Spleen (tissue), 11 donors: Measurements from ENCODE around the gene PLCH1. TPM values are rescaled to one million over a fixed set of nuclear protein-coding genes. Genes with fewer than 3 reads are reported as not detected.
"Not testable (repeated sequence)": the region's sequence is repeated elsewhere in the genome, so short reads cannot be mapped to it uniquely, and the experiment has no call there.

ENCODE experiments used
- DNase-seq: peaks from one replicate; pipeline ENCODE4 v3.0.0-alpha.2; 2020
- H3K27ac ChIP-seq, 8 donors: fragments of 200-600 bp; sonication (generic) in 7 of 8; 1 replicate in 4 of 8; 2 replicates in 4 of 8; pipeline versions ENCODE4 v1.5.0 to v1.8.0; 2016 to 2021; ENCODE audit warnings: inconsistent platforms in 4 of 8, mild to moderate bottlenecking in 4 of 8, moderate library complexity in 1 of 8
- H3K27me3 ChIP-seq, 7 donors: fragments of 200-600 bp; sonication (generic) in 6 of 7; replicated peaks in 1 of 7; 1 replicate in 4 of 7; 2 replicates in 3 of 7; pipeline versions ENCODE4 v1.5.0 to v1.8.0; 2016 to 2021; ENCODE audit warnings: inconsistent platforms in 3 of 7, mild to moderate bottlenecking in 1 of 7
- H3K36me3 ChIP-seq, 6 donors: fragments of 200-600 bp; sonication (generic) in 5 of 6; 1 replicate in 4 of 6; 2 replicates in 2 of 6; pipeline versions ENCODE4 v1.5.0 to v1.8.0; 2016 to 2021; ENCODE audit warnings: inconsistent platforms in 2 of 6
- H3K4me1 ChIP-seq, 6 donors: fragments of 200-600 bp; sonication (generic) in 5 of 6; 1 replicate in 3 of 6; 2 replicates in 3 of 6; pipeline versions ENCODE4 v1.5.0 to v1.8.0; 2016 to 2021; ENCODE audit warnings: inconsistent platforms in 3 of 6
- H3K4me3 ChIP-seq, 8 donors: fragments of 200-600 bp; sonication (generic) in 7 of 8; 1 replicate in 4 of 8; 2 replicates in 4 of 8; pipeline versions ENCODE4 v1.5.0 to v1.8.0; 2016 to 2021; ENCODE audit warnings: inconsistent platforms in 4 of 8, mild to moderate bottlenecking in 4 of 8, moderate library complexity in 2 of 8
- H3K9me3 ChIP-seq, 8 donors: fragments of 200-600 bp; sonication (generic) in 7 of 8; 1 replicate in 4 of 8; 2 replicates in 4 of 8; pipeline versions ENCODE4 v1.5.0 to v1.8.0; 2016 to 2021; ENCODE audit warnings: inconsistent platforms in 4 of 8
- POLR2A ChIP-seq, 3 donors: fragments of 450-650 bp; IDR thresholded peaks; one replicate each; pipeline ENCODE4 v1.5.1; 2017; ENCODE audit warnings: antibody characterized with exemption in 3 of 3, mild to moderate bottlenecking in 1 of 3
- POLR2AphosphoS5 ChIP-seq, 3 donors: sonication (generic); formaldehyde crosslinking; IDR thresholded peaks; one replicate each; pipeline ENCODE4 v1.5.1; 2017; ENCODE audit warnings: antibody characterized with exemption in 3 of 3
- WGBS, 5 donors: extraction: QIAGEN DNeasy Blood & Tissue Kit in 3 of 5; methylation state at CpG; one replicate each; pipeline versions ENCODE4 v1.1.5 to v1.1.7; 2013 to 2018; 5-methylcytosine and 5-hydroxymethylcytosine counted together
- intact Hi-C: fragments of 100-400 bp; cut with DNase I; formaldehyde crosslinking; loops from one replicate; pipeline ENCODE4 v1.15.0; 2023; ENCODE audit warnings: low total_unique reads
- polyA plus RNA-seq, 3 donors: library from polyadenylated mRNA; stranded (reverse); fragments of 200-250 nt; gene quantifications; one replicate each; pipeline ENCODE4 v1.2.1, GENCODE V29; 2013
- total RNA-seq, 7 donors: library from RNA; depleted of rRNA in 3 of 7; stranded (reverse); fragments of >200 nt in 3 of 7; fragmentation: NEBNext Ultra II Directional in 4 of 7; extraction: Animal tissue kit (Norgen Biotek cat#: 25700) in 4 of 7; gene quantifications; one replicate each; pipeline versions ENCODE4 v1.1.0 to v1.2.1, GENCODE V29; 2016 to 2021
- TF ChIP-seq, protein P1 (sequence below), 11 experiments: fragments of 200-600 bp in 7 of 11; fragments of 450-650 bp in 4 of 11; sonication (generic) in 4 of 11; IDR thresholded peaks in 8 of 11; conservative IDR thresholded peaks in 3 of 11; 1 replicate in 7 of 11; 2 replicates in 4 of 11; pipeline versions ENCODE4 v1.4.0 to v1.8.0; 2016 to 2021; ENCODE audit warnings: antibody characterized with exemption in 11 of 11, inconsistent platforms in 4 of 11, mild to moderate bottlenecking in 1 of 11
- donor health status: healthy with polysubstance abuse.
- donor health status: DM: no; HTN: no; CAD: no; lungs with moderate emphysema.
- donor health status: DM: no; HTN: no; CAD: no.
- donor health status: Bipolar disorder and iron deficiency.
- donor health status: healthy.
- donor health status: DM: no; HTN: no; CAD: no.
- donor health status: DM: yes; HTN: yes; CAD: no.

The PLCH1 gene
- total and polyA plus RNA-seq, 10 donors, result 0.02 to 0.37 (median 0.13) TPM; not detected in 1

- no peak overlapping the region for H3K27ac ChIP-seq
- WGBS, 5 donors, result 83 to 96% (median 90%) methylated on average over 3 of the region's 3 CpGs
- H3K4me1 ChIP-seq, result no peaks in the 10 kb centered on the region
- H3K4me3 ChIP-seq, result no peak overlapping the region
- intact Hi-C loops, result no loop called here
- TF ChIP-seq, protein P1, sequence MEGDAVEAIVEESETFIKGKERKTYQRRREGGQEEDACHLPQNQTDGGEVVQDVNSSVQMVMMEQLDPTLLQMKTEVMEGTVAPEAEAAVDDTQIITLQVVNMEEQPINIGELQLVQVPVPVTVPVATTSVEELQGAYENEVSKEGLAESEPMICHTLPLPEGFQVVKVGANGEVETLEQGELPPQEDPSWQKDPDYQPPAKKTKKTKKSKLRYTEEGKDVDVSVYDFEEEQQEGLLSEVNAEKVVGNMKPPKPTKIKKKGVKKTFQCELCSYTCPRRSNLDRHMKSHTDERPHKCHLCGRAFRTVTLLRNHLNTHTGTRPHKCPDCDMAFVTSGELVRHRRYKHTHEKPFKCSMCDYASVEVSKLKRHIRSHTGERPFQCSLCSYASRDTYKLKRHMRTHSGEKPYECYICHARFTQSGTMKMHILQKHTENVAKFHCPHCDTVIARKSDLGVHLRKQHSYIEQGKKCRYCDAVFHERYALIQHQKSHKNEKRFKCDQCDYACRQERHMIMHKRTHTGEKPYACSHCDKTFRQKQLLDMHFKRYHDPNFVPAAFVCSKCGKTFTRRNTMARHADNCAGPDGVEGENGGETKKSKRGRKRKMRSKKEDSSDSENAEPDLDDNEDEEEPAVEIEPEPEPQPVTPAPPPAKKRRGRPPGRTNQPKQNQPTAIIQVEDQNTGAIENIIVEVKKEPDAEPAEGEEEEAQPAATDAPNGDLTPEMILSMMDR (IDR thresholded peaks at IDR 0.05 in 8 of 11, conservative IDR thresholded peaks at IDR 0.05 in 3 of 11), result no peak
- TF ChIP-seq POLR2A (IDR thresholded peaks at IDR 0.05) (no peak), POLR2AphosphoS5 (IDR thresholded peaks at IDR 0.05) (no peak)
- no peaks in the 10 kb centered on the region for H3K27me3 ChIP-seq
- DNase-seq, result no peak
- no peaks in the 10 kb centered on the region for H3K36me3 ChIP-seq
- H3K9me3 ChIP-seq, result no peaks in the 10 kb centered on the region
These were observed 110.7 kb downstream of the PLCH1 start for GRCh38 chr3:155634121-155634719.

GRCh38 chr3:155631323-155632019 lies 113.4 kb downstream of the PLCH1 start:
- intact Hi-C loops, result no loop called here
- TF ChIP-seq POLR2AphosphoS5 (IDR thresholded peaks at IDR 0.05), result no peak
- TF ChIP-seq, protein P1 (IDR thresholded peaks at IDR 0.05 in 8 of 11, conservative IDR thresholded peaks at IDR 0.05 in 3 of 11), result no peak
- TF ChIP-seq POLR2A (IDR thresholded peaks at IDR 0.05), result no peak
- no peak overlapping the region for H3K27ac ChIP-seq
- no peaks in the 10 kb centered on the region for H3K4me1 ChIP-seq
- H3K4me3 ChIP-seq, result no peak overlapping the region
- no peaks in the 10 kb centered on the region for H3K27me3 ChIP-seq
- DNase-seq, result no peak
- no peaks in the 10 kb centered on the region for H3K36me3 ChIP-seq
- WGBS, 5 donors, result 62 to 81% (median 77%) methylated on average over 7 of the region's 7 CpGs
- H3K9me3 ChIP-seq, result no peaks in the 10 kb centered on the region

- no peaks in the 10 kb centered on the region for H3K27me3 ChIP-seq
- H3K27ac ChIP-seq, result no peak overlapping the region
- no peak overlapping the region for H3K4me3 ChIP-seq
- no peaks in the 10 kb centered on the region for H3K36me3 ChIP-seq
- no peak for DNase-seq
- no peak for TF ChIP-seq POLR2A (IDR thresholded peaks at IDR 0.05)
- no peak for TF ChIP-seq POLR2AphosphoS5 (IDR thresholded peaks at IDR 0.05)
- TF ChIP-seq, protein P1 (IDR thresholded peaks at IDR 0.05 in 8 of 11, conservative IDR thresholded peaks at IDR 0.05 in 3 of 11), result no peak
- intact Hi-C loops, result no loop called here
- H3K9me3 ChIP-seq, result peaks cover 0 to 5% (median 0%) of the 10 kb centered on the region in 8 donors
- 60 to 76% (median 65%) methylated on average over 5 of the region's 5 CpGs for WGBS, 5 donors
- H3K4me1 ChIP-seq, result no peaks in the 10 kb centered on the region
These were observed 115.3 kb downstream of the PLCH1 start for GRCh38 chr3:155629556-155629955.

DNA sequence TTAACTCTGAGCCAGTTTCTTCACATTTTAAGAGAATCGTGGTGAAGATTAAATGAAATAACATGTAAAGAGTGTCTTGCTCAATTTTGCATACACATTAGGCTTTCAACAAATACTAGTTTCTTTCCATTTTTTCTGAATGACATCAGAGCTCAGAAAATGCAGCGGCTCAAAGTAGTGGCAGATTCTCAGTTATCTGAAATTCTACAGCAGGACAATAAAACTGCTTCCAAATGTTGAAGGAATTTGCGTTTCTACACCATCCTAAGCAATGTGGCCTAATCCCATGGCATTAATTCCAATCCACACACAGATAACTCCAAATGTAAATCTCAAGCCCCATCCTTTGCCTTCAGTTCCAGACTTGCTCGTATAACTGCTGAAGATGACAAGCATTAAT lies 115.8 kb downstream of the PLCH1 start:
- no peak for DNase-seq
- H3K27ac ChIP-seq, result no peak overlapping the region
- H3K4me3 ChIP-seq, result no peak overlapping the region
- 81 to 87% (median 83%) methylated on average over 4 of the region's 4 CpGs for WGBS, 5 donors
- no peaks in the 10 kb centered on the region for H3K36me3 ChIP-seq
- H3K9me3 ChIP-seq, result peaks cover 0 to 5% (median 0%) of the 10 kb centered on the region in 8 donors
- no peaks in the 10 kb centered on the region for H3K4me1 ChIP-seq
- intact Hi-C loops, result no loop called here
- TF ChIP-seq, protein P1 (IDR thresholded peaks at IDR 0.05 in 8 of 11, conservative IDR thresholded peaks at IDR 0.05 in 3 of 11), result no peak
- no peak for TF ChIP-seq POLR2A (IDR thresholded peaks at IDR 0.05)
- no peak for TF ChIP-seq POLR2AphosphoS5 (IDR thresholded peaks at IDR 0.05)
- H3K27me3 ChIP-seq, result no peaks in the 10 kb centered on the region

GRCh38 chr3:155622647-155623046 lies 122.2 kb downstream of the PLCH1 start:
- not testable (repeated sequence) for H3K4me1 ChIP-seq, DNase-seq

DNA sequence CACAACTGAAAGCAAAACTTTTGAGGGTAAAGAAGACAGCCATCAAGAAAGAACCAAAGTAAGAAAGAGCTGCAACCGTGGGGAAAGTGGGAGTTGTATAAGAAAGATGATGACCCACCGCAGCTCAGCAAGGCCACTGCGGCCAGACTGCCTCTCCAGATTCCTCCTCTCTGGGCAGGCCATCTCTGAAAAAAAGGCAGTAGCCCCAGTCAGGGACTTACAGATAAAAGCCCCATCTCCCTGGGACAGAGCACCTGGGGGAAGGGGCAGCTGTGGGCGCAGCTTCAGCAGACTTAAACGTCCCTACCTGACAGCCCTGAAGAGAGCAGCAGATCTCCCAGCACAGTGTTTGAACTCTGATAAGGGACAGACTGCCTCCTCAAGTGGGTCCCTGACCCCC lies 124.3 kb downstream of the PLCH1 start:
- intact Hi-C loops, H3K27me3 ChIP-seq, H3K36me3 ChIP-seq, H3K27ac ChIP-seq, H3K4me1 ChIP-seq, DNase-seq, H3K4me3 ChIP-seq: not testable (repeated sequence)
- peaks cover 0 to 33% (median 21%) of the 10 kb centered on the region in 8 donors for H3K9me3 ChIP-seq
- WGBS, 5 donors, result 67 to 84% (median 79%) methylated on average over 5 of the region's 5 CpGs

More at GRCh38 chr3:155622647-155623046, 122.2 kb downstream of the PLCH1 start:
- H3K4me3 ChIP-seq, intact Hi-C loops, H3K36me3 ChIP-seq, H3K27me3 ChIP-seq, H3K27ac ChIP-seq: not testable (repeated sequence)
- WGBS, 5 donors, result 67 to 76% (median 73%) methylated on average over 3 of the region's 3 CpGs
- peaks cover 0 to 12% (median 3%) of the 10 kb centered on the region in 8 donors for H3K9me3 ChIP-seq
